ENCODE measurements around the gene OLFM2.

DNA sequence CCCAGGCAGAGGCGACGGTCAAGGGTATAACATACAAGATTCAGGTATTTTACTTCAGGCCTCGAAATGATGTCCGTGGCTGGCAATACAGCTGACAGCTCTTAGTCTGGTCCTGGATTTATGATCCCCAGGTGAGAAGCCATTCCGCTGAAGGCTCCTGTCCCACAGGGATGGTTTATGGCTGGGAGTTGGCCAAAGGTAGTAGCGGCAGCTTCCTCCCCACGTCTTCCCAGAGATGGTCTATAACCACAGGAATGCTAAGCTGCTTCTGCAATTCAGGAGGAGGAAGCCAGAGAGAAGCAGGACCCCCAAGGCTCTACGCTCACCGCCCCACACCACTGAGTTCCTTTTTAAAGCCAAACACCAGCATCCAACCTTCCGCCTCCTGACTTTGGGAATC is 27.1 kb downstream of the OLFM2 start:
- TF ChIP-seq POLR2A (IDR thresholded peaks at IDR 0.05): no peak
- TF ChIP-seq, protein P1, sequence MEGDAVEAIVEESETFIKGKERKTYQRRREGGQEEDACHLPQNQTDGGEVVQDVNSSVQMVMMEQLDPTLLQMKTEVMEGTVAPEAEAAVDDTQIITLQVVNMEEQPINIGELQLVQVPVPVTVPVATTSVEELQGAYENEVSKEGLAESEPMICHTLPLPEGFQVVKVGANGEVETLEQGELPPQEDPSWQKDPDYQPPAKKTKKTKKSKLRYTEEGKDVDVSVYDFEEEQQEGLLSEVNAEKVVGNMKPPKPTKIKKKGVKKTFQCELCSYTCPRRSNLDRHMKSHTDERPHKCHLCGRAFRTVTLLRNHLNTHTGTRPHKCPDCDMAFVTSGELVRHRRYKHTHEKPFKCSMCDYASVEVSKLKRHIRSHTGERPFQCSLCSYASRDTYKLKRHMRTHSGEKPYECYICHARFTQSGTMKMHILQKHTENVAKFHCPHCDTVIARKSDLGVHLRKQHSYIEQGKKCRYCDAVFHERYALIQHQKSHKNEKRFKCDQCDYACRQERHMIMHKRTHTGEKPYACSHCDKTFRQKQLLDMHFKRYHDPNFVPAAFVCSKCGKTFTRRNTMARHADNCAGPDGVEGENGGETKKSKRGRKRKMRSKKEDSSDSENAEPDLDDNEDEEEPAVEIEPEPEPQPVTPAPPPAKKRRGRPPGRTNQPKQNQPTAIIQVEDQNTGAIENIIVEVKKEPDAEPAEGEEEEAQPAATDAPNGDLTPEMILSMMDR (IDR thresholded peaks at IDR 0.05 in 4 of 5, conservative IDR thresholded peaks at IDR 0.05 in 1 of 5): no peak
